Nephron progenitor cell (in vitro differentiated cells): Measurements from ENCODE around the gene KMT2D.

ENCODE experiments used
- DNase-seq: peaks from one replicate; pipeline ENCODE4 v3.0.0; 2021
- H3K27ac Mint-ChIP-seq: 2 replicates; pipeline ENCODE4 v1.8.0; 2021; ENCODE audit warnings: mild to moderate bottlenecking, moderate library complexity, mixed read lengths
- H3K27me3 Mint-ChIP-seq: 2 replicates; pipeline ENCODE4 v1.8.0; 2021; ENCODE audit warnings: mild to moderate bottlenecking, low read depth, mixed read lengths; ENCODE audit not compliant: poor library complexity
- H3K36me3 Mint-ChIP-seq: 2 replicates; pipeline ENCODE4 v1.8.0; 2021; ENCODE audit warnings: low read depth, mixed read lengths
- H3K4me1 Mint-ChIP-seq: 2 replicates; pipeline ENCODE4 v1.8.0; 2021; ENCODE audit warnings: mixed read lengths
- H3K4me3 Mint-ChIP-seq: 2 replicates; pipeline ENCODE4 v1.8.0; 2021; ENCODE audit warnings: mild to moderate bottlenecking, moderate library complexity, mixed read lengths
- H3K9me3 Mint-ChIP-seq: 2 replicates; pipeline ENCODE4 v1.8.0; 2021; ENCODE audit warnings: mild to moderate bottlenecking, moderate library complexity, mixed read lengths
- TF ChIP-seq, protein P1 (sequence below): fragments of 200-600 bp; sonication (generic); IDR thresholded peaks from 2 replicates; pipeline ENCODE4 v1.5.0; 2021; ENCODE audit warnings: antibody characterized with exemption

Gene KMT2D

GRCh38 chr12:49032679-49033447 lies 27.7 kb downstream of the KMT2D start:
- H3K4me3 Mint-ChIP-seq = no peak overlapping the region
- H3K4me1 Mint-ChIP-seq = no peaks in the 10 kb centered on the region
- TF ChIP-seq, protein P1, sequence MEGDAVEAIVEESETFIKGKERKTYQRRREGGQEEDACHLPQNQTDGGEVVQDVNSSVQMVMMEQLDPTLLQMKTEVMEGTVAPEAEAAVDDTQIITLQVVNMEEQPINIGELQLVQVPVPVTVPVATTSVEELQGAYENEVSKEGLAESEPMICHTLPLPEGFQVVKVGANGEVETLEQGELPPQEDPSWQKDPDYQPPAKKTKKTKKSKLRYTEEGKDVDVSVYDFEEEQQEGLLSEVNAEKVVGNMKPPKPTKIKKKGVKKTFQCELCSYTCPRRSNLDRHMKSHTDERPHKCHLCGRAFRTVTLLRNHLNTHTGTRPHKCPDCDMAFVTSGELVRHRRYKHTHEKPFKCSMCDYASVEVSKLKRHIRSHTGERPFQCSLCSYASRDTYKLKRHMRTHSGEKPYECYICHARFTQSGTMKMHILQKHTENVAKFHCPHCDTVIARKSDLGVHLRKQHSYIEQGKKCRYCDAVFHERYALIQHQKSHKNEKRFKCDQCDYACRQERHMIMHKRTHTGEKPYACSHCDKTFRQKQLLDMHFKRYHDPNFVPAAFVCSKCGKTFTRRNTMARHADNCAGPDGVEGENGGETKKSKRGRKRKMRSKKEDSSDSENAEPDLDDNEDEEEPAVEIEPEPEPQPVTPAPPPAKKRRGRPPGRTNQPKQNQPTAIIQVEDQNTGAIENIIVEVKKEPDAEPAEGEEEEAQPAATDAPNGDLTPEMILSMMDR = no peak
- no peaks in the 10 kb centered on the region for H3K9me3 Mint-ChIP-seq
- H3K27ac Mint-ChIP-seq = peak overlapping the region; percentile 84
- H3K36me3 Mint-ChIP-seq = peaks cover 47% of the 10 kb centered on the region
- H3K27me3 Mint-ChIP-seq = no peaks in the 10 kb centered on the region
- no peak for DNase-seq

DNA sequence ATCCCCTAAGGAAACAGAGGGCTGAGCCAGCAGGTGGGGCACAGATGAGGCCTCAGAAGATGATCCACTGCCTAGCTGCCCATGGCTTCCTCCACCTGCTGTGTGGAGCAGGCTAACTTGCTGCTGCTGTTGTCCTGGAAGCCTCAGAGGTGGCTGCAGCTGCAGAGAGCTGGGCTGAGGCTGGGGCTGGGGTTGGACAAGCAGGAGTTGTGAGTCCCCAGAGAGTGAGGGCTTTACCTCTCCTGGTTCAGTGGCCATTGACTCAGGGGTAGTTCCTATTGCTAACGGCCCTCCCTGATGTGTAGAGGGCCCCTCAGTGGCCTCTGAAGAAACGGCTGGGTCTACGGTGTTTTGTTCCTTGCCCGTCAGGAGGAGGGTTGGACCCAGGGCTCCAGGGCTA lies 28.3 kb downstream of the KMT2D start:
- no peaks in the 10 kb centered on the region for H3K4me1 Mint-ChIP-seq
- no peak for DNase-seq
- no peak overlapping the region for H3K27ac Mint-ChIP-seq
- TF ChIP-seq, protein P1 = no peak
- H3K9me3 Mint-ChIP-seq = no peaks in the 10 kb centered on the region
- no peak overlapping the region for H3K4me3 Mint-ChIP-seq
- H3K27me3 Mint-ChIP-seq = no peaks in the 10 kb centered on the region
- H3K36me3 Mint-ChIP-seq = peaks cover 53% of the 10 kb centered on the region

DNA sequence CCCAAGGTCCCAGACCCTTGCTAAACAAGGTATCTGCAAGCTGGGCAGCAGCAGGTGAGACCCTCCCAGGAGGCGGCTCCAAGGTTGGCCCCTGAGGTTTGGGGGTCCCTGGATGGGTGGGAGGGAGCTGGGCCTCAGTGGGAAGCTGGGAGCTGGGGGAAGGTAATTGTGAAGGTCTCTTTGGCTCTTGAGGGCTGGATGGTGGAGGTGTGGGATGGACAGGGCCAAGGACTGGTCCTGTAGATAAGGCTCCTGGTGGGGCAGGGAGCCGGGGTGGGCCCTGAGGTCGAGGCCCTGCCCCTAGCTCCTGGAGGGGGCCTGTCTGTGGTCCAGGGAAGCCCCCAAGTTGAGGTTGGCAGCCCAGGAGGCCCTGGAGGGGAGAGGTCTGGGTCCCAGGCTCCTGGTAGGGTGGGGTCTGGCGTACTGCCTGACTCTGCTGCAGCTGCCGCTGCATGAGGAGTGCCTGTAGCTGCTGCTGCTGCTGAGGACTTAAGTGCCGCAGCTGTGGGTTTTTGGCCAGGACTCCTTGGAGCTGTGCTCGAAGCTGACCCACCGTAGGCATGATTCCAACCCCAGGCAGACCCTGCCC lies 28.9 kb downstream of the KMT2D start:
- no peak for DNase-seq
- H3K9me3 Mint-ChIP-seq = no peaks in the 10 kb centered on the region
- TF ChIP-seq, protein P1 = no peak
- H3K4me3 Mint-ChIP-seq = no peak overlapping the region
- no peaks in the 10 kb centered on the region for H3K27me3 Mint-ChIP-seq
- no peak overlapping the region for H3K27ac Mint-ChIP-seq
- H3K36me3 Mint-ChIP-seq = peaks cover 50% of the 10 kb centered on the region
- H3K4me1 Mint-ChIP-seq = no peaks in the 10 kb centered on the region

DNA sequence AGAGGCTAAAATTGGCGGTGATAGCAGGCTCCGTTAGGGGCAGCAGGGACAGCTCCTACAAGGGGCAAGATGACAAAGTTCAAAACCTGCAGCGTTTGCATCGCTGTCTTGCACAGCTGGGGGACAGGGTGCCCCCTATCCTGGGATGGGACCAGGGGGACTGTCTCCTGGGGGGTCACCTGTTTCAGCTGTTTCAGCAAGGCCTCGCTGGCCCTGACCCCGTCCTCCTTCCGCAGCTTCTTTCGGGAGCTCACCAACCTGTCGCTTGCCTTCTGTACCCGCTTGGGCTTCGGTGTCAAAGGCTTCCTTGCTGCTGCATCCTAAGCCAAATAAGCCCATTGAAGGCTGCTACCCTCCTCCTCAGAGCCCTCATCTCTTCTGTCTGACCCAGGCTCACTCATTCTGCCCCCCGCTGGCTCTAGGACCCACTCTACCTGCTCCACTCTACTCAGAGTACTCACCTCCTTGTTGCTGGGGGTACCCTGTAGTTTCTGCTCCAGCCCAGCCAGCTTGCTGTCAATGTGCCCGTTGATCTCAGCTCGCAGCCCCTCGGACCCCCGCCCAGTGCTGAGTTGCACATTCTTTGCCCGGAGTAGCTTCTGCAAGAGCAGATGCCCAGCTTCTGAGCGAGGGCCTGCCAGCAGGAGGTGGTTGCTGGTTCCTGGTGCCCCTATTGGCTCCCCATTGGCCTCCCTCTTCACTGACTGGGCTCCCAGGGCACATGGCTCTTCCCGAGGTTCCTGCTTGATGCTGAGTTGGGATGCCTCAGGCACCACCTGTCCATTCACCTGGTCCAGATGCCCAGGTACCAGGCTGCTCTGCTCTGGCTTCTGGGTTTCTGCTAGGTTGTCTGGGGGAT lies 29.7 kb downstream of the KMT2D start:
- Mint-ChIP-seq H3K4me1 (no peaks in the 10 kb centered on the region), H3K27me3 (no peaks in the 10 kb centered on the region), H3K4me3 (no peak overlapping the region), H3K36me3 (peaks cover 50% of the 10 kb centered on the region), H3K9me3 (no peaks in the 10 kb centered on the region), H3K27ac (no peak overlapping the region)
- TF ChIP-seq, protein P1 = no peak
- DNase-seq = no peak

DNA sequence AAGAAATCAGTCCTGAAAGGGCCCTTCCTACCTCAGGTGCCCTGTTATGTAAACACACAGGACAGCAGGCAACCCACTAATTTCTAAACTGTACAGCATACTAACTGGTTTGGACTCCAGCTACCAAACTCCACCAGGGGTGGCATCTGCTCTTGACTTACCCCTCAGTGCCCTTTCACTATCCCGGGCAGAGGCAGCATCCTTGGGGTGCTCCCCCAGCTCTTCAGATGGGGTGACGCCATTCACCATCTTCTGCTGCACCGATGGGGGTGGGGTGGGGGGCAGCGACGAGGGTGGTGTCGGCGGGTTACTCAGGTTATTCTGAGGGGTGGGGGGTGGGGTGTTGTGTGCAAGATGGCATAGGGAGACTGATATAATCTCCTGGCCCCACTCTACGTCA lies 30.5 kb downstream of the KMT2D start:
- DNase-seq = no peak
- H3K4me1 Mint-ChIP-seq = no peaks in the 10 kb centered on the region
- no peaks in the 10 kb centered on the region for H3K9me3 Mint-ChIP-seq
- H3K36me3 Mint-ChIP-seq = peaks cover 53% of the 10 kb centered on the region
- H3K4me3 Mint-ChIP-seq = no peak overlapping the region
- H3K27me3 Mint-ChIP-seq = no peaks in the 10 kb centered on the region
- no peak overlapping the region for H3K27ac Mint-ChIP-seq
- TF ChIP-seq, protein P1 = no peak
